Breast epithelium (tissue), 4 donors: ENCODE data around the gene ZMYND8. TPM values are rescaled to one million over a fixed set of nuclear protein-coding genes. Genes with fewer than 3 reads are reported as not detected.
"Not testable (repeated sequence)": the region's sequence is repeated elsewhere in the genome, so short reads cannot be mapped to it uniquely, and the experiment has no call there.

Experiments used
- DNase-seq, 2 donors: peaks; one replicate each; pipeline ENCODE4 v3.0.0-alpha.2; 2019; ENCODE audit warnings: low spot score in 2 of 2
- H3K27ac ChIP-seq, 2 donors: fragments of 200-600 bp; sonication (generic) in 1 of 2; one replicate each; pipeline ENCODE4 v1.5.1; 2016 to 2019; ENCODE audit warnings: mild to moderate bottlenecking in 1 of 2
- H3K27me3 ChIP-seq, 2 donors: fragments of 200-600 bp; sonication (generic) in 1 of 2; one replicate each; pipeline versions ENCODE4 v1.5.1 to v1.6.0; 2017 to 2019; ENCODE audit warnings: control low read depth in 1 of 2, mild to moderate bottlenecking in 1 of 2
- H3K36me3 ChIP-seq: fragments of 200-600 bp; one replicate; pipeline ENCODE4 v1.5.1; 2019
- H3K4me1 ChIP-seq, 2 donors: fragments of 200-600 bp; sonication (generic); one replicate each; pipeline ENCODE4 v1.5.1; 2016 to 2019; ENCODE audit warnings: control low read depth in 1 of 2
- H3K4me3 ChIP-seq, 3 donors: fragments of 200-600 bp; sonication (generic); 1 replicate in 2 of 3; 2 replicates in 1 of 3; pipeline ENCODE4 v1.5.1; 2016 to 2019; ENCODE audit warnings: mild to moderate bottlenecking in 3 of 3, moderate library complexity in 2 of 3
- H3K9me3 ChIP-seq, 2 donors: fragments of 200-600 bp; sonication (generic) in 1 of 2; one replicate each; pipeline ENCODE4 v1.5.1; 2016 to 2019; ENCODE audit warnings: control low read depth in 1 of 2
- CTCF ChIP-seq, 3 donors: fragments of 450-650 bp; IDR thresholded peaks; one replicate each; pipeline ENCODE4 v1.5.1; 2016 to 2017; ENCODE audit warnings: antibody characterized with exemption in 3 of 3, mild to moderate bottlenecking in 3 of 3, moderate library complexity in 3 of 3
- POLR2A ChIP-seq: fragments of 450-650 bp; IDR thresholded peaks from one replicate; pipeline ENCODE4 v1.6.1; 2016; ENCODE audit warnings: antibody characterized with exemption, mild to moderate bottlenecking, moderate library complexity
- POLR2AphosphoS5 ChIP-seq, 3 donors: sonication (generic); formaldehyde crosslinking; IDR thresholded peaks; one replicate each; pipeline ENCODE4 v1.6.1; 2017; ENCODE audit warnings: antibody characterized with exemption in 3 of 3
- intact Hi-C: fragments of 100-400 bp; cut with DNase I; formaldehyde crosslinking; loops from one replicate; pipeline ENCODE4 v1.15.1; 2023; ENCODE audit warnings: low total_unique reads
- total RNA-seq, 3 donors: library from RNA; depleted of rRNA; stranded (reverse); fragments of >200 nt; gene quantifications; one replicate each; pipeline ENCODE4 v1.1.0, GENCODE V29; 2016

ZMYND8 gene
- total RNA-seq, 3 donors from 2014 or later = 40.6 to 47.7 (median 41.4) TPM

GRCh38 chr20:47263080-47263464 is 93.4 kb downstream of the ZMYND8 start:
- intact Hi-C loops = no loop called here
- H3K36me3 ChIP-seq = no peaks in the 10 kb centered on the region

DNA sequence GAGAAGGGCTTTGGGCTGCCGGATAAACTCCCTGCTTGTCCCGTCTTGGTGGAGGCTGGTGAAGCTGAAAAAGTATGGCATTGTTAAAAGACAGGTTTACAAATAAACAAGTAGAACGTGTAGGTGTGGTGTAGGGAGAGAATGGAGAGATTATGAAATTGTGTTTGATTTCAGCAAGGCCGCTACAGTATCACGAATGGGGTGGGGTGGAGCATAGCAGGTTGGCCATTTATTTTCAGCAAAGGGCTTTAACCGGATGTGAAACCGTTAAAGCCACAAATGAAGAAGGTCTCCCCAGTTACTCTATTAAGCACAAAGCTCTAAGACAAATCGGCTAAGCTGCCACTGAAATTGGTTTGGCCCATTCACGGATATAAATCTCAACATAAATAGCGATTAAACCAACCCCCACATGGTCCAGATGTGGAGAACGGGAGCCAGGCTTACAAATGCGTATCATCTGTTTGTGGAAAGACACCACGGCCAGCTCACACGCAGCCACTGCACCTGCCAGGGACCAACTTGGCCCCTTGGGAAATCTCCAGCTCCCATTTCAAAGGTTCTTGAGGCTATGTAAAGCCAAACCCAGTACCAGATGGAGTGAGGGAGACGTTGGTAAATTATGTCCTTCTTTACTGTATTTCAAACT is 94.0 kb downstream of the ZMYND8 start:
- H3K4me3 ChIP-seq = no peak overlapping the region
- H3K27ac ChIP-seq = peak overlapping the region in 1 of 2 donors; percentile 28
- no peaks in the 10 kb centered on the region for H3K36me3 ChIP-seq
- TF ChIP-seq CTCF (IDR thresholded peaks at IDR 0.05) (no peak), POLR2AphosphoS5 (IDR thresholded peaks at IDR 0.05) (no peak), POLR2A (no peak)
- H3K27me3 ChIP-seq = no peaks in the 10 kb centered on the region
- H3K4me1 ChIP-seq = no peaks in the 10 kb centered on the region
- DNase-seq = no peak
- intact Hi-C loops = no loop called here
- no peaks in the 10 kb centered on the region for H3K9me3 ChIP-seq

More at GRCh38 chr20:47263080-47263464, 93.4 kb downstream of the ZMYND8 start:
- TF ChIP-seq POLR2AphosphoS5 (IDR thresholded peaks at IDR 0.05) (no peak), POLR2A (no peak)
- Histone ChIP-seq H3K4me1 (no peaks in the 10 kb centered on the region), H3K27me3 (no peaks in the 10 kb centered on the region), H3K9me3 (no peaks in the 10 kb centered on the region), H3K4me3 (no peak overlapping the region), H3K27ac (peak overlapping the region in 1 of 2 donors; percentile 28)
- DNase-seq = no peak

DNA sequence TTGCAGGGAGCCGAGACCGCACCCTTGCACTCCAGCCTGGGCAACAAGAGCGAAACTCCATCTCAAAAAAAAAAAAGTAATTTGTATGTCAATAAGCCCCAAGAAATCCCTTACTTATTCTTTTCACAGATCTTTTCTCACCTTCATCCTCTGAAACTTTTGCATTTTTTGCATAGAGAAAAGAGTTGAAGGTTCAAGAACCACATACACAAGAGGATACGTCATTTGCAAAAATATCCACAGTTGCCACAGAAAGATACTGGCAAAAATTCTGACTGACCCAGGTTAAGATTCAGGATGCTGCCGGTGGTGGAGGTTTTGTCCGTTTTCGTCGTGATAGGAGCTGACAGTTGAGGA is 94.5 kb downstream of the ZMYND8 start:
- no peaks in the 10 kb centered on the region for H3K36me3 ChIP-seq
- intact Hi-C loops = no loop called here
- H3K4me1 ChIP-seq = no peaks in the 10 kb centered on the region
- no peak for TF ChIP-seq POLR2AphosphoS5 (IDR thresholded peaks at IDR 0.05)
- no peak for TF ChIP-seq CTCF (IDR thresholded peaks at IDR 0.05)
- no peak for TF ChIP-seq POLR2A
- no peak for DNase-seq
- no peaks in the 10 kb centered on the region for H3K9me3 ChIP-seq
- no peak overlapping the region for H3K27ac ChIP-seq
- no peaks in the 10 kb centered on the region for H3K27me3 ChIP-seq
- no peak overlapping the region for H3K4me3 ChIP-seq

DNA sequence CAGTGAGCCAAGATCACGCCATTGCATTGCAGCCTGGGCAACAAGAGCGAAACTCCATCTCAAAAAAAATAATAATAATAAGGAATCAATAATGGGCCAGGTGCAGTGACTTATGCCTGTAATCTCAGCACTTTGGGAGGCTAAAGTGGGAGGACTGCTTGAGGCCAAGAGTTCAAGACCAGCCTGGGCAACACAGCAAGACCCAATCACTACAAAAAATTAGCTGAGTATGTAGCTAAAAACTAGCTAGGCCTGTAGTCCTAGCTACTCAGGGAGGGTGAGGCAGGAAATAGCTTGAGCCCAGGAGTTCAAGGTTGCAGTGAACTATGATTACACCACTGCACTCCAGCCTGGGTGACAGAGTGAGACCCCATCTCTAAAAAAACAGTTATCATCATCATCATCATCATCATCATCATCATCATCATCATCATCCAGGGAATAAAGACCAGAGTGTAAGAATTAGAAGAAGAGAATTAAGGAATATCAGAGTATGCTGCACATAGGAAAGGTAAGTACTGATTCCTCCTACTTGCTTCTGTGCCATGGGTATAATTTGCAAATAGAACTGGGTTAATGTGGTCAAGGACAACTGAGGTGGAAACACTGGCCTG is 95.2 kb downstream of the ZMYND8 start:
- H3K4me1 ChIP-seq, H3K9me3 ChIP-seq, H3K4me3 ChIP-seq, H3K27me3 ChIP-seq, H3K27ac ChIP-seq, DNase-seq, H3K36me3 ChIP-seq, intact Hi-C loops: not testable (repeated sequence)

- intact Hi-C loops, H3K36me3 ChIP-seq, H3K27ac ChIP-seq, H3K4me3 ChIP-seq, DNase-seq, H3K9me3 ChIP-seq, H3K27me3 ChIP-seq, H3K4me1 ChIP-seq: not testable (repeated sequence)
Measured at GRCh38 chr20:47260540-47261126, 95.9 kb downstream of the ZMYND8 start.

DNA sequence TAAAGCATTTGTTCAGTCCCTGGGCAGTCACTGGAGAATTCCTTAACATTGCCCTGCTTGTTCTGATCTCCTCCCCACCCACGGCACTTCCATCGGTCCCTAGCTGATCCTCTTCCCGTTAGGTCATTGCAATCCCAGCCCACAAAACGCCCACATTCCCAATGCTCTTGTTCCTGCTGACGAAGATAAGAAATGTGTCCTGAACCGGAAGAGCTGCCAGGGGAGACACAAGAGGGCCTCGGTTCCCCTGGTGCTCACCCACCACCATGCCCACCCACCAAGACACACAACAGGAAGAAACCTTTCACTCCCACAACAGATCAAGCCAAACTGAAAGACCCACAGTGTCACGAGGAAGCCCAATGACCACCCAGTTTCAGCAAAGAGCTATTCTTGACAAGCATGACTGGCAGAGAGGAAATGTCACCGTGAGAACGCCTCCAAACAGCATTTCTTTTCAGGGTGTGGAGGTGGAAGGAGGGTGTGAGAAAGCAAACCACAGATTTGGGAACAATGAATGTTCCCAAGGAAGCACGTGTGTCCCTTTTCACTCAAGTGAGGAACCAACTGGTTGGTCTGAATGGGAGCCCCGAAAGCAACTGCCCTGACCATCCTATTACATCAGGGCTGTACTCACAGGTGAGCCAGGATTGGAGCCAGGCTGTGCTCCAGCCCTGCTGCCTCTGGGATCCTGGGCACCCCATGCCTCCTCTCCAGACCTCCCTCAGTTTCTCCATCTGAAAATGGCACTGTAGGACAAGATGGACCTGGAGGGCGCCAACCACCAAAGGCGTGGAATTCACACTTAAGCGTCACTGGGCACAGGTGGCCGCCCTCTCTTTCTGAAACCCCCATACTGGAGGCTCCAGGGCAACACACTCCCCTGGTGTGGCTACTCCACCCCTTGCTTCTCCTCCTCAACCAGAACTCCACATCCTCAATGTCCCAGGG is 97.5 kb downstream of the ZMYND8 start:
- H3K4me1 ChIP-seq = no peaks in the 10 kb centered on the region
- H3K27ac ChIP-seq = peak overlapping the region; percentile 33 to 84
- DNase-seq = no peak
- no peaks in the 10 kb centered on the region for H3K27me3 ChIP-seq
- intact Hi-C loops = no loop called here
- TF ChIP-seq POLR2A (no peak), CTCF (IDR thresholded peaks at IDR 0.05) (no peak), POLR2AphosphoS5 (IDR thresholded peaks at IDR 0.05) (no peak)
- peak overlapping the region in 1 of 3 donors; percentile 37 for H3K4me3 ChIP-seq
- no peaks in the 10 kb centered on the region for H3K9me3 ChIP-seq
- H3K36me3 ChIP-seq = no peaks in the 10 kb centered on the region
